ENCODE measurements around the gene RAB23. TPM values are rescaled to one million over a fixed set of nuclear protein-coding genes. Genes with fewer than 3 reads are reported as not detected.

The RAB23 gene
- total RNA-seq (0.78 and 0.94 TPM in 2 replicates), polyA plus RNA-seq (0.10 and 0.12 TPM in 2 replicates), polyA minus RNA-seq (0.17 and 0.29 TPM in 2 replicates)
- 1.4 TPM for total RNA-seq (2013)

GRCh38 chr6:57221936-57222742, at the start of gene RAB23:
Gene RAB23, minus strand, starts transcription at chr6:57222307. Its CDS starts 11,927 bp downstream, at chr6:57210380.
- DNase-seq (peak; percentile 91), ATAC-seq (ENCODE audit: low read depth) (peak; percentile 89)
- WGBS (ENCODE audit: insufficient coverage), result under 1% methylated on average over 55 of the region's 69 CpGs
- TF ChIP-seq EZH2 (IDR thresholded peaks at IDR 0.05; ENCODE audit: borderline replicate concordance, insufficient read depth, low read depth, low read length, poor library complexity, severe bottlenecking), result no peak
- TF ChIP-seq CTCF (IDR thresholded peaks at IDR 0.05), result peak; percentile 24
- peak within 1 kb of the TSS; percentile 78 for H3K4me2 ChIP-seq (replicated peaks; ENCODE audit: low read depth, low read length, poor library complexity, severe bottlenecking)
- POLR2A ChIA-PET, result interaction anchor here (1.4 kb wide), 1 partner anchor 50 kb away, joined by 4 read pairs; the partner anchor contains the start of gene BAG2
- Mint-ChIP-seq H3K27ac (peak within 1 kb of the TSS; percentile 93), H3K27me3 (peaks cover 22% of the 10 kb centered on the region), H3K9me3 (ENCODE audit: insufficient read depth) (no peaks in the 10 kb centered on the region), H3K4me1 (peaks cover 15% of the 10 kb centered on the region), H3K4me3 (peak within 1 kb of the TSS; percentile 99)
- no peaks in the 10 kb centered on the region for H4K20me1 ChIP-seq (ENCODE audit: control insufficient read depth, insufficient read depth, low read length, poor library complexity, severe bottlenecking)
- peaks cover 10 to 13% of the 10 kb centered on the region in 2 donors for H3K4me1 ChIP-seq (ENCODE audit: control insufficient read depth in 2 of 2, insufficient read depth in 2 of 2, low read length in 2 of 2)
- intact Hi-C loops (cut with micrococcal nuclease), result loop anchor here (1.0 to 2.0 kb wide), 2 partner anchors 50 to 95 kb away; partner anchors contain the start of genes BAG2 and PRIM2
- H3K9ac ChIP-seq (ENCODE audit: low read length), result peak within 1 kb of the TSS; percentile 80
- no peaks in the 10 kb centered on the region for H3K36me3 ChIP-seq (replicated peaks in 1 of 2; ENCODE audit: control extremely low read depth in 1 of 2, control insufficient read depth in 1 of 2, extremely low read depth in 1 of 2, insufficient read depth in 2 of 2, low read length in 1 of 2)
- peak within 1 kb of the TSS in 1 of 2 donors; percentile 46 for H3K27ac ChIP-seq (ENCODE audit: low read length in 2 of 2)
- CTCF ChIA-PET, result interaction anchor here (0.7 to 1.6 kb wide), 3 partner anchors 37 to 318 kb away, joined by 3 to 9 read pairs (median 6); partner anchors contain the start of gene PRIM2
- peak within 1 kb of the TSS; percentile 76 to 95 (median 90) for H3K4me3 ChIP-seq (ENCODE audit: control extremely low read depth in 1 of 5, extremely low read depth in 1 of 5, insufficient read depth in 1 of 5, low read depth in 2 of 5, low read length in 4 of 5)
- no peaks in the 10 kb centered on the region for H3K79me2 ChIP-seq (ENCODE audit: control insufficient read depth, insufficient read depth, low read length)
- H3K9me3 ChIP-seq (ENCODE audit: control extremely low read depth in 1 of 3, control insufficient read depth in 2 of 3, insufficient read depth in 1 of 3, low read length in 2 of 3), result no peaks in the 10 kb centered on the region
- H2AFZ ChIP-seq (ENCODE audit: insufficient read depth, low read depth, low read length, poor library complexity, severe bottlenecking), result peak within 1 kb of the TSS; percentile 96
- peaks cover 0 to 15% (median 4%) of the 10 kb centered on the region in 4 experiments for H3K27me3 ChIP-seq (replicated peaks in 1 of 4; ENCODE audit: control extremely low read depth in 1 of 4, control insufficient read depth in 3 of 4, insufficient read depth in 4 of 4, low read length in 3 of 4)

GRCh38 chr6:57268294-57268640, 46.2 kb upstream of the RAB23 start:
- ATAC-seq (ENCODE audit: low read depth), result no peak
- Histone ChIP-seq H3K4me1 (ENCODE audit: control insufficient read depth in 2 of 2, insufficient read depth in 2 of 2, low read length in 2 of 2) (no peaks in the 10 kb centered on the region), H2AFZ (ENCODE audit: insufficient read depth, low read depth, low read length, poor library complexity, severe bottlenecking) (no peak overlapping the region), H4K20me1 (ENCODE audit: control insufficient read depth, insufficient read depth, low read length, poor library complexity, severe bottlenecking) (no peaks in the 10 kb centered on the region), H3K9me3 (ENCODE audit: control extremely low read depth in 1 of 3, control insufficient read depth in 2 of 3, insufficient read depth in 1 of 3, low read length in 2 of 3) (no peaks in the 10 kb centered on the region), H3K9ac (ENCODE audit: low read length) (no peak overlapping the region), H3K36me3 (replicated peaks in 1 of 2; ENCODE audit: control extremely low read depth in 1 of 2, control insufficient read depth in 1 of 2, extremely low read depth in 1 of 2, insufficient read depth in 2 of 2, low read length in 1 of 2) (no peaks in the 10 kb centered on the region), H3K4me2 (replicated peaks; ENCODE audit: low read depth, low read length, poor library complexity, severe bottlenecking) (no peak overlapping the region), H3K79me2 (ENCODE audit: control insufficient read depth, insufficient read depth, low read length) (no peaks in the 10 kb centered on the region), H3K27me3 (replicated peaks in 1 of 4; ENCODE audit: control extremely low read depth in 1 of 4, control insufficient read depth in 3 of 4, insufficient read depth in 4 of 4, low read length in 3 of 4) (no peaks in the 10 kb centered on the region), H3K27ac (ENCODE audit: low read length in 2 of 2) (no peak overlapping the region), H3K4me3 (ENCODE audit: control extremely low read depth in 1 of 5, extremely low read depth in 1 of 5, insufficient read depth in 1 of 5, low read depth in 2 of 5, low read length in 4 of 5) (no peak overlapping the region)
- TF ChIP-seq CTCF (IDR thresholded peaks at IDR 0.05) (peak; percentile 13), EZH2 (IDR thresholded peaks at IDR 0.05; ENCODE audit: borderline replicate concordance, insufficient read depth, low read depth, low read length, poor library complexity, severe bottlenecking) (no peak)
- no peak for DNase-seq
- ChIA-PET CTCF (interaction anchor here (1.2 to 3.5 kb wide), 3 partner anchors 46 to 55 kb away, joined by 3 to 31 read pairs (median 27); partner anchors contain the start of gene PRIM2), POLR2A (no interaction called here)
- Mint-ChIP-seq H3K27me3 (peaks cover 13% of the 10 kb centered on the region), H3K27ac (no peak overlapping the region), H3K4me3 (no peak overlapping the region), H3K9me3 (ENCODE audit: insufficient read depth) (no peaks in the 10 kb centered on the region), H3K4me1 (no peaks in the 10 kb centered on the region)
- intact Hi-C loops (cut with micrococcal nuclease), result loop anchor here (1.0 kb wide), 2 partner anchors 48 to 56 kb away; no protein-coding TSS in a partner anchor
